HEK293 (cell line): ENCODE results near the gene EPHA6.

ENCODE experiments used
- CTCF ChIA-PET: fragments of 350-600 bp; formaldehyde crosslinking; extraction: SDS; loops from one replicate; lab custom pipeline; 2021; ENCODE audit warnings: antibody characterized with exemption; lab: Yijun Ruan, JAX
- POLR2A ChIA-PET: fragments of 300-600 bp; formaldehyde crosslinking; extraction: SDS; loops from one replicate; lab custom pipeline; 2020; ENCODE audit warnings: antibody characterized with exemption, inconsistent platforms; lab: Yijun Ruan, JAX
- H3K27ac ChIP-seq: fragments of 200-500 bp; sonication (Bioruptor generic); 2 replicates; pipeline ENCODE4 v1.5.1; 2014; ENCODE audit warnings: low read depth, low read length, control low read depth, inconsistent platforms; ENCODE audit errors: extremely low read depth
- H3K36me3 ChIP-seq, 2 experiments: fragments of 200-500 bp in 1 of 2; sonication (Bioruptor generic) in 1 of 2; 1 replicate in 1 of 2; 2 replicates in 1 of 2; pipeline ENCODE4 v1.5.1; 2014 to 2017; ENCODE audit warnings: inconsistent platforms in 2 of 2, low read length in 2 of 2; ENCODE audit not compliant: control insufficient read depth in 2 of 2, insufficient read depth in 1 of 2
- H3K4me1 ChIP-seq: fragments of 200-500 bp; sonication (Bioruptor generic); 2 replicates; pipeline ENCODE4 v1.5.1; 2014; ENCODE audit warnings: mild to moderate bottlenecking, low read length, inconsistent platforms; ENCODE audit not compliant: control insufficient read depth, insufficient read depth
- H3K4me3 ChIP-seq: 2 replicates; pipeline ENCODE4 v1.5.1; 2011; ENCODE audit warnings: low read depth, mild to moderate bottlenecking, control low read depth, low read length, moderate library complexity
- H3K9me3 ChIP-seq: fragments of 200-500 bp; sonication (Bioruptor generic); 2 replicates; pipeline ENCODE4 v1.5.1; 2014; ENCODE audit warnings: low read depth, low read length, inconsistent platforms; ENCODE audit not compliant: control insufficient read depth, insufficient read depth
- AEBP2 ChIP-seq: fragments of 450-650 bp; formaldehyde crosslinking; IDR thresholded peaks from 2 replicates; pipeline ENCODE4 v1.5.1; 2016; ENCODE audit warnings: missing biosample characterization, missing genetic modification characterization, borderline replicate concordance
- FEZF1 ChIP-seq: fragments of 450-650 bp; formaldehyde crosslinking; IDR thresholded peaks from 2 replicates; pipeline ENCODE4 v1.5.1; 2016; ENCODE audit warnings: missing biosample characterization, missing genetic modification characterization
- KLF17 ChIP-seq: fragments of 450-650 bp; formaldehyde crosslinking; IDR thresholded peaks from 2 replicates; pipeline ENCODE4 v1.5.1; 2016; ENCODE audit warnings: missing biosample characterization, missing genetic modification characterization
- KLF7 ChIP-seq: fragments of 450-650 bp; formaldehyde crosslinking; IDR thresholded peaks from 2 replicates; pipeline ENCODE4 v1.5.1; 2016; ENCODE audit warnings: missing biosample characterization, missing genetic modification characterization, borderline replicate concordance
- KLF9 ChIP-seq: fragments of 450-650 bp; formaldehyde crosslinking; IDR thresholded peaks from 2 replicates; pipeline ENCODE4 v1.5.1; 2016; ENCODE audit warnings: missing biosample characterization, missing genetic modification characterization, low read depth
- MEIS1 ChIP-seq: sonication (generic); formaldehyde crosslinking; IDR thresholded peaks from 2 replicates; pipeline ENCODE4 v1.8.1; 2022; ENCODE audit warnings: missing genetic modification reagents, mild to moderate bottlenecking, borderline replicate concordance
- OSR2 ChIP-seq: fragments of 450-650 bp; formaldehyde crosslinking; IDR thresholded peaks from 2 replicates; pipeline ENCODE4 v1.5.1; 2016; ENCODE audit warnings: missing biosample characterization, missing genetic modification characterization
- PRDM10 ChIP-seq: fragments of 450-650 bp; formaldehyde crosslinking; IDR thresholded peaks from 2 replicates; pipeline ENCODE4 v1.5.1; 2016; ENCODE audit warnings: missing biosample characterization, missing genetic modification characterization
- PRDM6 ChIP-seq: fragments of 450-650 bp; formaldehyde crosslinking; IDR thresholded peaks from 2 replicates; pipeline ENCODE4 v1.5.1; 2017; ENCODE audit warnings: missing biosample characterization, missing genetic modification characterization
- SCRT2 ChIP-seq: fragments of 450-650 bp; formaldehyde crosslinking; IDR thresholded peaks from 2 replicates; pipeline ENCODE4 v1.5.1; 2016; ENCODE audit warnings: missing biosample characterization, missing genetic modification characterization
- ZBTB7A ChIP-seq: fragments of 450-650 bp; formaldehyde crosslinking; IDR thresholded peaks from 2 replicates; pipeline ENCODE4 v1.5.1; 2016; ENCODE audit warnings: low read depth, missing biosample characterization, missing genetic modification characterization
- ZFP37 ChIP-seq: fragments of 450-650 bp; formaldehyde crosslinking; IDR thresholded peaks from 2 replicates; pipeline ENCODE4 v1.5.1; 2016; ENCODE audit warnings: missing biosample characterization, missing genetic modification characterization
- ZNF132 ChIP-seq: fragments of 450-650 bp; formaldehyde crosslinking; IDR thresholded peaks from 2 replicates; pipeline ENCODE4 v1.5.1; 2017; ENCODE audit warnings: missing biosample characterization, missing genetic modification characterization, borderline replicate concordance
- ZNF16 ChIP-seq: fragments of 450-650 bp; formaldehyde crosslinking; IDR thresholded peaks from 2 replicates; pipeline ENCODE4 v1.5.1; 2016; ENCODE audit warnings: low read depth, missing biosample characterization, missing genetic modification characterization
- ZNF174 ChIP-seq: fragments of 450-650 bp; formaldehyde crosslinking; IDR thresholded peaks from 2 replicates; pipeline ENCODE4 v1.5.0; 2017; ENCODE audit warnings: missing biosample characterization, mild to moderate bottlenecking, missing genetic modification characterization
- ZNF214 ChIP-seq: fragments of 450-650 bp; formaldehyde crosslinking; IDR thresholded peaks from 2 replicates; pipeline ENCODE4 v1.5.1; 2017; ENCODE audit warnings: missing biosample characterization, mild to moderate bottlenecking, missing genetic modification characterization, borderline replicate concordance
- ZNF221 ChIP-seq: fragments of 450-650 bp; formaldehyde crosslinking; IDR thresholded peaks from 2 replicates; pipeline ENCODE4 v1.5.1; 2017; ENCODE audit warnings: missing biosample characterization, missing genetic modification characterization, borderline replicate concordance
- ZNF239 ChIP-seq: fragments of 450-650 bp; formaldehyde crosslinking; IDR thresholded peaks from 2 replicates; pipeline ENCODE4 v1.5.1; 2016; ENCODE audit warnings: missing biosample characterization, missing genetic modification characterization
- ZNF324 ChIP-seq: fragments of 450-650 bp; formaldehyde crosslinking; IDR thresholded peaks from 2 replicates; pipeline ENCODE4 v1.5.1; 2016; ENCODE audit warnings: missing biosample characterization, missing genetic modification characterization
- ZNF366 ChIP-seq: fragments of 450-650 bp; formaldehyde crosslinking; conservative IDR thresholded peaks from 2 replicates; pipeline ENCODE4 v1.5.1; 2016; ENCODE audit warnings: missing biosample characterization, missing genetic modification characterization
- ZNF48 ChIP-seq: fragments of 450-650 bp; formaldehyde crosslinking; IDR thresholded peaks from 2 replicates; pipeline ENCODE4 v1.5.1; 2016; ENCODE audit warnings: missing biosample characterization, missing genetic modification characterization
- ZNF514 ChIP-seq: fragments of 450-650 bp; formaldehyde crosslinking; IDR thresholded peaks from 2 replicates; pipeline ENCODE4 v1.5.1; 2016; ENCODE audit warnings: missing biosample characterization, missing genetic modification characterization
- ZNF548 ChIP-seq: fragments of 450-650 bp; formaldehyde crosslinking; IDR thresholded peaks from 2 replicates; pipeline ENCODE4 v1.5.1; 2016; ENCODE audit warnings: missing biosample characterization, missing genetic modification characterization
- ZNF555 ChIP-seq: fragments of 450-650 bp; formaldehyde crosslinking; conservative IDR thresholded peaks from 2 replicates; pipeline ENCODE4 v1.5.1; 2017; ENCODE audit warnings: missing biosample characterization, mild to moderate bottlenecking, missing genetic modification characterization, inconsistent platforms
- ZNF561 ChIP-seq: fragments of 450-650 bp; IDR thresholded peaks from 2 replicates; pipeline ENCODE4 v1.5.1; 2018; ENCODE audit warnings: missing biosample characterization, missing genetic modification characterization, borderline replicate concordance
- ZNF624 ChIP-seq: fragments of 450-650 bp; formaldehyde crosslinking; IDR thresholded peaks from 2 replicates; pipeline ENCODE4 v1.5.1; 2017; ENCODE audit warnings: missing biosample characterization, missing genetic modification characterization
- ZNF76 ChIP-seq: fragments of 450-650 bp; formaldehyde crosslinking; IDR thresholded peaks from 2 replicates; pipeline ENCODE4; 2016; ENCODE audit warnings: low read depth, missing biosample characterization, missing genetic modification characterization, borderline replicate concordance
- ZNF768 ChIP-seq: fragments of 450-650 bp; formaldehyde crosslinking; IDR thresholded peaks from 2 replicates; pipeline ENCODE4 v1.5.1; 2018; ENCODE audit warnings: missing biosample characterization, mild to moderate bottlenecking, missing genetic modification characterization
- ZNF777 ChIP-seq: fragments of 450-650 bp; formaldehyde crosslinking; IDR thresholded peaks from 2 replicates; pipeline ENCODE4 v1.5.1; 2017; ENCODE audit warnings: missing biosample characterization, missing genetic modification characterization, borderline replicate concordance
- ZSCAN30 ChIP-seq: fragments of 450-650 bp; IDR thresholded peaks from 2 replicates; pipeline ENCODE4 v1.5.1; 2018; ENCODE audit warnings: missing biosample characterization, mild to moderate bottlenecking, missing genetic modification characterization, moderate library complexity

Gene EPHA6

GRCh38 chr3:97297032-97297431 lies 482.6 kb downstream of the EPHA6 start:
- ChIA-PET CTCF (interaction anchor here (0.8 kb wide), 1 partner anchor 33 kb away, joined by 8 read pairs; no protein-coding TSS in a partner anchor), POLR2A (no interaction called here)
- TF ChIP-seq ZNF214 (no peak), ZNF324 (tag by site-specific recombination) (no peak), ZNF561 (tag by site-specific recombination) (no peak), ZNF174 (tag by site-specific recombination) (no peak), FEZF1 (no peak), KLF7 (tag by site-specific recombination) (no peak), ZNF76 (tag by site-specific recombination) (no peak), PRDM10 (tag by site-specific recombination) (no peak), ZFP37 (tag by site-specific recombination) (no peak), AEBP2 (tag by site-specific recombination) (no peak), ZNF239 (tag by site-specific recombination) (no peak), ZNF48 (no peak), PRDM6 (tag by site-specific recombination) (no peak), ZNF514 (tag by site-specific recombination) (no peak), ZBTB7A (tag by site-specific recombination) (no peak), ZNF624 (tag by site-specific recombination) (no peak), ZSCAN30 (tag by site-specific recombination) (no peak), SCRT2 (no peak)
- Histone ChIP-seq H3K36me3 (no peaks in the 10 kb centered on the region), H3K27ac (no peak overlapping the region), H3K9me3 (no peaks in the 10 kb centered on the region), H3K4me1 (no peaks in the 10 kb centered on the region), H3K4me3 (no peak overlapping the region)

- CTCF ChIA-PET, result no interaction called here
Measured at GRCh38 chr3:97301114-97301513, 486.7 kb downstream of the EPHA6 start.

More at GRCh38 chr3:97301114-97301513, 486.7 kb downstream of the EPHA6 start:
- TF ChIP-seq ZNF777 (tag by site-specific recombination) (no peak), ZNF366 (tag by site-specific recombination) (no peak), MEIS1 (CRISPR knock-in tag) (no peak), ZNF548 (tag by site-specific recombination) (no peak), ZNF221 (tag by site-specific recombination) (no peak), ZNF16 (no peak), KLF9 (tag by site-specific recombination) (no peak), ZNF768 (tag by site-specific recombination) (no peak), ZNF555 (tag by site-specific recombination) (no peak), OSR2 (tag by site-specific recombination) (no peak), KLF17 (tag by site-specific recombination) (no peak), ZNF132 (tag by site-specific recombination) (no peak)
- POLR2A ChIA-PET, result no interaction called here
- H3K4me3 ChIP-seq, result no peak overlapping the region
- no peaks in the 10 kb centered on the region for H3K36me3 ChIP-seq
- H3K4me1 ChIP-seq, result no peaks in the 10 kb centered on the region
- no peak overlapping the region for H3K27ac ChIP-seq
- no peaks in the 10 kb centered on the region for H3K9me3 ChIP-seq
